ENCODE measurements around the gene KCNH3. TPM values are rescaled to one million over a fixed set of nuclear protein-coding genes. Genes with fewer than 3 reads are reported as not detected.

The KCNH3 gene
- total and polyA plus RNA-seq, 10 of the 15 experiments (the other 5 are each of a cell fraction or from before 2014, with no cell fraction given): 0.03 to 0.45 (median 0.08) TPM; not detected in 5

GRCh38 chr12:49566361-49566760 lies 27.5 kb downstream of the KCNH3 start:
- Histone ChIP-seq H3K4me3 (peak overlapping the region; percentile 99), H2AFZ (ENCODE audit: control insufficient read depth, low read depth, low read length) (no peak overlapping the region), H3K27me3 (replicated peaks in 1 of 2; ENCODE audit: control insufficient read depth in 2 of 2, insufficient read depth in 2 of 2, low read length in 1 of 2) (no peaks in the 10 kb centered on the region), H3K4me1 (ENCODE audit: control insufficient read depth, insufficient read depth, low read length) (peaks cover 8% of the 10 kb centered on the region), H3K27ac (ENCODE audit: control insufficient read depth, insufficient read depth) (no peak overlapping the region), H3K36me3 (ENCODE audit: control insufficient read depth in 2 of 2, insufficient read depth in 2 of 2, low read length in 1 of 2) (peaks cover 11 to 19% of the 10 kb centered on the region in 2 experiments; a peak in 3 of 4 replicates), H4K20me1 (ENCODE audit: control insufficient read depth, insufficient read depth) (no peaks in the 10 kb centered on the region), H3K79me2 (ENCODE audit: control insufficient read depth, insufficient read depth, low read length) (peaks cover 36% of the 10 kb centered on the region), H3K9ac (ENCODE audit: control insufficient read depth, insufficient read depth, low read length) (peak overlapping the region; percentile 87), H3K9me3 (replicated peaks; ENCODE audit: control insufficient read depth, insufficient read depth, low read length) (no peaks in the 10 kb centered on the region), H3K4me2 (ENCODE audit: control insufficient read depth, insufficient read depth) (peak overlapping the region; percentile 79)
- ChIA-PET SMC1A (ENCODE audit: uncharacterized antibody, unreplicated experiment) (interaction anchor here (0.7 to 1.7 kb wide), 3 partner anchors 14 to 208 kb away, joined by 3 to 11 read pairs (median 3); no protein-coding TSS in a partner anchor), CTCF (interaction anchor here (0.7 to 2.6 kb wide), 7 partner anchors 10 to 219 kb away, joined by 3 to 15 read pairs (median 6); partner anchors contain the start of gene PRPF40B), RAD21 (ENCODE audit: unreplicated experiment) (interaction anchor here (0.5 to 1.0 kb wide), 2 partner anchors 205 to 229 kb away, joined by 3 read pairs; partner anchors contain the start of gene C1QL4), POLR2A (no interaction called here)
- BruUV-seq (replicated peaks): no TSS peak
- WGBS (ENCODE audit: insufficient coverage, insufficient replicate concordance, low lambda C conversion rate, missing lambda C conversion rate): 95% methylated on average over 13 of the region's 13 CpGs
- no peak for TF ChIP-seq GABPA (IDR thresholded peaks at IDR 0.05; ENCODE audit: low read depth)
- TF ChIP-seq IRF5 (IDR thresholded peaks at IDR 0.05; ENCODE audit: borderline replicate concordance): no peak
- TF ChIP-seq NFYA (IDR thresholded peaks at IDR 0.05; ENCODE audit: borderline replicate concordance, low read depth, low read length): no peak
- no peak for TF ChIP-seq NBN (IDR thresholded peaks at IDR 0.05)
- TF ChIP-seq SMARCA5 (IDR thresholded peaks at IDR 0.05): no peak
- no peak for TF ChIP-seq BCLAF1 (IDR thresholded peaks at IDR 0.05)
- no peak for TF ChIP-seq POLR2A (IDR thresholded peaks at IDR 0.05; ENCODE audit: low read depth, low read length)
- no peak for TF ChIP-seq CHD4 (IDR thresholded peaks at IDR 0.05)
- TF ChIP-seq EP300 (IDR thresholded peaks at IDR 0.05; ENCODE audit: borderline replicate concordance in 1 of 2, control insufficient read depth in 1 of 2, low read depth in 2 of 2, low read length in 2 of 2): no peak
- no peak for TF ChIP-seq ELK1 (IDR thresholded peaks at IDR 0.05; ENCODE audit: low read depth, low read length)
- no peak for TF ChIP-seq HSF1 (IDR thresholded peaks at IDR 0.05; ENCODE audit: low read depth, low read length)
- TF ChIP-seq SPI1 (IDR thresholded peaks at IDR 0.05; ENCODE audit: borderline replicate concordance, insufficient read depth, low read depth, low read length): no peak
- TF ChIP-seq FOS (IDR thresholded peaks at IDR 0.05; ENCODE audit: borderline replicate concordance, extremely low read depth, insufficient read length): no peak
- TF ChIP-seq NFXL1 (IDR thresholded peaks at IDR 0.05; ENCODE audit: borderline replicate concordance): no peak
- no peak for TF ChIP-seq USF1 (IDR thresholded peaks at IDR 0.05; ENCODE audit: borderline replicate concordance, extremely low read length, insufficient read depth, low read depth, low read length)
- in situ Hi-C loops (cut with MboI) (no loop called here), intact Hi-C loops (cut with micrococcal nuclease; ENCODE audit: unreplicated experiment) (loop anchor here (5.0 kb wide), 1 partner anchor 141 kb away; the partner anchor contains the start of gene FMNL3)
- FAIRE-seq (no peak), DNase-seq (ENCODE audit: low read depth, low spot score) (no peak), ATAC-seq (no peak)
